NCI-H187 (cell line): ENCODE data around the gene P2RY2.

Experiments
- DNase-seq, 2 experiments: peaks; one replicate each; lab custom pipeline; 2025; lab: John Stamatoyannopoulos, UW

Gene P2RY2

DNA sequence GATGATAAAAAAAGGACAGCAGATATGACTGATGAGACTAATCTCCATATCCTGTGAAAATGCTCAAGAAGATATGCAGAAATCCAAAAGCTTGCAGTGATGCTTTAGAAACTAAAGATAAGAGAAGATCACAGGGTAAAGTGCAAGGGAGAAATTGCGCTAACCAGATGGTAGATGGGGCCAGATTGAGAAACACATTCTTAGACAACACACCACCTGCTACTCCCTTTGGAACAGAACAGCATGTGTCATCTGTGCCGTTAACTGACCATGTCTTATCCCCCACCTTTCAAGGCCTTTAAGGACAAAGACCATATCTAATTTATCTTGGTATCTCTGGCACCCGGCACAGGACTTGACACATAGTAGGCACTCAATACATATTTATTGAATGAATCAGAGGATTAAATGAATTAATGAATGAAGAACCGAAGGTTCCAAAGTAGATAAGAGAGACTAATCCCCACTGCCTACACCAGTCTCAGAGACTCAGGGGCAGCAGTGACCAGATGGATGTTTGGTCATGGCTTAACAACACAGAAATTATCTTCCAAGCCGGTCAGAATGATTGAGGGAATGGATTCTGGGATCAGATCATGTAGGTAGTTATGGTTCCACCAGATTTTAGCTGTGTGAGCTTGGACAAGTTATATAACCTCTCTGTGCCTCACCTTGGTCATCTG lies 12.3 kb upstream of the P2RY2 start:
- no peak for DNase-seq

DNA sequence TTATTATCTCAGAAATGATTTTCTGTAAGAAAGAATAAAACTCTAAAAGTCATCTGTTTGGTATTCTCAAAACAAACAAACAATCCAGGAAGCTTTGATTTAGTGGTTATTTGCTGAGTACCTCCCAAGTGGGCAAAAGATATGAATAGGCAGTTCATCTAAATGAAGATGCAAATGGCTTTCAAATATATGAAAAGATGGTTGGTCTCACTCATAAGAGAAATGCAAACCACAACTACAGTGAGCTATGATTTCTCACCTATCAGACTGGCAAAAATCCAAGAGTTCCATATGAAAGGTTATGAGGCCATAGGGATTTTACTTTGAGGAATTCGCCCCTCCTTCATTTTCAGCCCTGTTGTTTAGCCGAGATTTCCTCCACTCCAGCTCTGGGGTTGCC lies 11.3 kb upstream of the P2RY2 start:
- DNase-seq = no peak

DNA sequence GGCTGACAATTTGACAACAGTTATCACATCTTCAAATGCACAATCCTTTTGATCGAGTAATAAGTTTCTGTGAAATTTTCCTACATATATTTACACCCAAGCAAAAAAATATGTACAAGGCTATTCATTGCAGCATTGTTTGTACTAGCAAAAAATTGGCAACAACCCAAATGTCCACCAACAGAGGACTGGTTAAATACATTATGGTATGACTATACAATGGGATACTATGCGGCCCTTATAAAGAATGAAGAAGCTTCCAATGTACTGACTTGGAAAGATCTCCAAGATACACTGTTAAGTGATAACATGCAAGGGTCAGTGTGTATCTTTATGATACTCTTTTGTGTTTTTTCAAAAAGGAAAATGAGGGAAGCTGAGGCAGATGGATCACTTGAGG lies 8.2 kb upstream of the P2RY2 start:
- no peak for DNase-seq

DNA sequence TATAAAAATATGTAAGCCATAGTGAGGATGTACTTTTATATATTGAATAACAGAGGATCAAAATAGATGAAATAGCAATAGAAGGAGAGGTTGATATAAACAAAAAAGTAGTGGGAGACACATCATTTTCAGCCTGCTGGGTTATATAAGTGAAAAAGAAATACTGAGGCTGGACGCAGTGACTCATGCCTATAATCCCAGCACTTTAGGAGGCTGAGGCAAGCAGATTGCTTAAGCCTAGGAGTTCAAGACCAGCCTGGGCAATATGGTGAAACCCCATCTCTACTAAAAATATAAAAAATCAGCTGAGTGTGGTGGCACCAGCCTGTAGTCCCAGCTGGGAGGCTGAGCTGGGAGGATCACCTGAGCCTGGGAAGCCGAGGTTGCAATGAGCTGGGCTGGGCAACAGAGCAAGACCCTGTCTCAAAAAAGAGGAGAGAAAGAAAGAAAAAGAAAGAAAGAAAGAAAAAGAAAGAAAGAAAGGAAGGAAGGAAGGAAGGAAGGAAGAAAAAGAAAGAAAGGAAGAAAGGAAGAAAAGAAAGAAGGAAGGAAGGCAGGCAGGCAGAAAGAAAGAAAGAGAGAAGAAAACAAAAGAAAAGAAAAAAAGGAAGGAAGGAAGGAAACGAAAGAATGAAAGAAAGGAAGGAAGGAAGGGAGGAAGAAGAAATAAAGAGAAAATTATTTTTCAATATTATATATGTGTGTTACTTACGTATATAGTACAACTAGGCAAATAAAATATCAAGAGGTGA lies 7.0 kb upstream of the P2RY2 start:
- DNase-seq = no peak

DNA sequence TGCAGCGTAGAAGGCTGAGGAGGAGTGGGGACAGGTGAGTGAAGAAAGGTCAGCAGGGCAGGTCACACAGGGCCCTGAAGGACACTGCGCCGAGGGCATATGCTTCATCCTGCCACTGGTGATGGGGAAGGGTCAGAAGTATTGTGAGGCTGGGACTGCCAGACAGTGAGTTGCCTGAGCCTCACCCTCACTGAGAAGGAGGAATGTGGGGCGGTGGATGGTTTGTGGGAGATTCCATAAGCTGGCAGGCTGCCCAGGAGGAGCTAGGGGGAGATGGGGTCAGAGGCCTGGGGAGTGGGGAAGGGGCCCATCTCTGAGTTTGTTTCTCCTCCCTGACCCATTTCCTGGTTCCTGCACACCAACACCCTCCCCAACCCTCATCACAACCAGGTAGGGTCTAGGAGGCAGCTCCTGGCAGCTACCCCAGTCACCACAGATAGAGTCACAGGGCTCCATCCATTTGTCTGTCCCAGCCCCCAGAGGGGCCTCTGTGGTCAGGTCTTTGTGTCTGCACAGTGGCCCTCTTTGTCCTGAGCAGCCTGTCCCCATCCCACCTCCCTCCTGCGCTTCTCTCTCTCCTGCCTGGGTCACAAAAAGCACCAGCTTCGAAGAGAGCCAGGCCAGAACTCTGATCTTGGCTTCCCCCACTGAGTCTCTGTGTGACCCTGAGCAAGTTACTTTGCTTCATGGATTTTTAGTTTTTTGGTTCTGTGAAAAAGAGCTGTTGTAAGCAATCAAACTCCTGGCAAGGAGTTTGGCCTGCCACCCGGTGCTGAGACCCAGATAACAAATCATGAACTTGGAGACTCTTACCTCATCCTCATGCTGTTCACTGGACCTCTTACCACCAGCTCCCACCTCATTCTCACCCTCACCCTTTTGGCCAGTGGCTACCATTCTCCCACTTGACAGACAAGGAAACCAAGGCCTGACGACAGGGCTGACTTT lies 4.6 kb upstream of the P2RY2 start:
- DNase-seq = no peak

DNA sequence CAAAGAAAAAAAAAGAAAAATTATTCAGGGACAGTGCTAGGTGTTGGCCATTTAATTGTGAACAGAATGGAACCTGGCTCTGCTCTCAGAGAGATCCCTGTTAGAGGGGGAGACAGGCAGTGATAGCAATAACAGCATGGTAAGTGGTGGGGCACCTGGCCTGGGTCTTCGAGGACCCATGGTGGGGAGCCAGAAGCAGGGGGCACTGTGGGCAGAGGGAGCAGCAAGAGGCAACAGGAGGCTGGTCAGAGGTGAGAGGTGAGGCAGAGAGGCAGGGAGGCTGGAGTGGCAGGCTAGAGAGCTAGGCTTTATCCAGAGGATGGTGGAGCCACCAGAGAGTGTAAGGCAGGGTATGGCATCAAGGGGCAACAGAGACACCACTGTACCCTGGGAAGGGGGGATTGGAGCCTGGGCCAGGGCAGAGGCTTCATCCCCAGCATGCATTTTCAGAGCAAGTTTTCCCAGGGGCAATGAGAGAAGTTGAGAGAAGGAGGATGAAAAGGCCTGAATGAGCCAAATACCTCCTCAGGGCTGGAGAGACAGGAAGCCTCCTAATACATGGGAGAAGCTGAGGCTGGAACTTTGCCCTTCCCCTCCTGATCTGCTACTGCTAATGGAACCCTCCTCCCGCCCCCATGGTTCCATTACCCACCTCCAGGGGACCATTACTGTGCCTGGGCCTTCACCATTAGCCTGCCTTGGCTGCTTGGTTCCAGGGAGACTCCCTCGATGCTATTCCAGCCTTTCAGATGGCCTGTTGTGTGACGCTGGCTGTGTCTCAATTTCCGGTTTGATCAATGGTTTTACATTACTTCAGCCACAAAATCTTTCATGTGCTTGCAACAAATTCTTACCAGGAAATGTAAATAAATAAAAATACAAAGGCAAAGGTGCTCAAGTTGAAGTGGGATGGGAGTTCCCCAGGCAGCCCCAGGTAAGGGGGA lies 2.6 kb upstream of the P2RY2 start:
- DNase-seq = no peak

DNA sequence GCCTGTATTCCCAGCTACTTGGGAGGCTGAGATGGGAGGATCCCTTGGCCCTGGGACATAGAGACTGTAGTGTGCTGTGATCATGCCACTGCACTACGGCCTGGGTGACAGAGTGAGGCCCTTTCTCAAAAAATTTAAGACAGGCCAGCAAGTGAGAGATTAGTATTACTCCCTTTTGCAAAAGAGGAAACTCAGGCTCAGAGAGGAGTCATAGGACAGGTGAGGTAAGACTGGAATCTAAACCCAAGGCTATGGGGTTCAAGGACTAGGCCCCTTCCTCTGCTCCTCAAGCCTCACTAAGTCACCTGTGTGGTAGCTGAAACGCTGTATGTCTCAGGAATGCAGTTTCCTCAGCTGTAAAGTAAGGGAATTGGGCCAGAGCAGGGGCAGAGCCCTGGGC lies 1.6 kb upstream of the P2RY2 start:
- no peak for DNase-seq

DNA sequence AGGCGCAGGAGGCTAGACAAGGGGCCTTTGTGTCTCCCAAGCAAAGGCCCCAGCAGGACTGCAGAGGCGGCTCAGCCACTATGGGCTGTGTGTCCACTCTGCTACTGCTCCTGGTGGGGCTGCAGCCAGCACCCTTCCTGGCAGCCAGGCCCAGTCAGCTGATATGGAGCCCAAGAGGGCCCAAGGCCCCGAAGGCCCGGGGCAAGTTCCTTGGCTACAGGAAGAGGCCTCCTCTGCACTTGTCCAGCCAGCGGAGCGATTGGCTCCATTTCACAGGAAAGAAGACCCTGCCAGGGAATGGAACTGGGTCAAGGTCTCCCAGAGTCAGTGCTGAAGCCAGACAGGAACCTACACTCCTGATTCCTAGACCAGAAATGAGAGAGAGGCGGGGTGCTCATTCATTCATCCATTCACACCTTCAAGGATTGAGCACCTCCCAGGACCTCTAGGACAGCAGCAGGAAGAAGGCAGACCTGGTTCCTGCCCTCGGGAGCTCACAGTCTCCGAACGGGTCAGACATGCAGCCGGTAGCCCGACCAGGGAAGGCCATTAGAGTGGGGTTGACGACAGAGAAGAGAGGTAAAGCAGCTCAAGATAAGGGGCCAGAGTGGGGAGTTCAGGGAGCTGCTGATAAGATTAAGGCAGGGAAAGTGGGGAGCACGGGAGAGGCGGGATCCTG lies 811 bp upstream of the P2RY2 start:
- no peak for DNase-seq

DNA sequence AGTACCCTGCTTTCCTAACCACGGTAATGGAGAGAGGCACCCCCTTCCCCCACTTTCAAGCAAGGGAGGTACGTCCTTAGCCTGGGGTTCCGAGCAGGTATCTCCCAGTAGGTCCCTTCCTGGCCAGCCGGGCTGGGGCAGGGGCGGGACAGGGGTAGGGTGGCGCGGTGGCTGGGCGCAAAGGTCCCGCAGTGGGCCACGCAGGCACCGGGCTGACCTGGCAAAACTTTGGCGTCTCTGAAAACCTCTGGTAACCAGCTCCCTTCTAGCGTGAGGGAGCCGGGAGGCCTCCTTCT lies 323 bp upstream of the P2RY2 start:
- no peak for DNase-seq

DNA sequence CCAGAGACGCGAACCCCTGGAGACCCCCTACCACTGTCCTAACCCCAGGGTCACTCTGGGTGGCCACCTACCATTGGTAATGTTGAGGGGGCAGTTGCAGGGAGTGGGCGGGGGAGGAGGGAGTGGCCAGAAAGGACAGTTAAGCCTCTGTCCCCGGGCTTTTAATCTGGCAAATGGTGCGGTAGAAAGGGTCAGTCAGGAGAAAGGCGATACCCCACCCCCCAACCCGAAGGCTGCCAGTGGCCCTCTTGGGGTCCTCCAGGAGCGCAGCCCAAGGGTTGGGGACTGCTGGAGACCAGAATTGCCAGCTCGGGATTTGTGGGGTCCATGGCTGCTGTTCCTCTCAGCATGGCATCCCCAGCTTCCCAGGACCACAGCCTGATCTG lies 742 bp downstream of the P2RY2 start:
- DNase-seq = no peak

DNA sequence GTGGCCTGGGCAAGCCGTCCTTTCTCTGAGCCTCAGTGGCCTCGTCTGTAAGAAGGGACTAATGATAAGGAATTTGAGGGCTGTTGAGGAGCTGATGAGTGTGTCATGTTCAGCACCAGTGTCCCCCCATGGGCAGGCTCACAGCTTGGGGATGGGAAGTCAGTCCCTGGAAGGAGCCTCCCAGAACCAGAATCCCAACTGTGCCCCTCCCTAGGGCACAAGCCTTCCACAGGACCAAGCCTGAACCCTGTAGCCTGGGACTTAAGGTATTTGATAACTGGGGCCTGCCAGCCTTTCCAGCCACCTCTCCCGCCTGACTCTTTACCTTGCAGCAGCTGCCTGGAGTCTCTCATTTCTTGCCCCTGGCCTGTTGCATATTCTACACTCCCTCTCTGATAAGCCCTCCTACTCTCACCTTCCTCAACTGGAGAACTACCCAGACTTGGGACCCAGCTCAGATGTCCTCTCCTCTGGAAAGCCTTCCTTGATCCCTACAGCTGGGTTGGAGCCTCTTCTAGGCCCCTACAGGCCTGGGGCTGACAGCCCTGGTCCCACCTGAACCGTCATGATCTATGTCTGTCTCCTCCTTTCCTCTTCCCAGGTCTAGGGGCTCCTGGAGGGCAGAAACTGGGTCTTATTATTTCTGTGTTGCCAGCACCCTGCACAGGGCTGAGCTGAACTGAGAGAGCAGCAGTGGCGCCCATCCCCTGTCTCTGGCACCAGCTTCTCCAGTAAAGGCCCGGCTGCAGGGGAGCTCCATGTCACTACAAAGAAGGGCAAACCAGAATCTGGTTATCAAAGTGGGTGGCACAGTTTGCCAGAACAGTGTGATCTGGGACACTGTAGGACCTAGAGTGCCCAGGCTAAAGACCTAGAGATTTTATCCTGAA lies 1.6 kb downstream of the P2RY2 start:
- DNase-seq = no peak

DNA sequence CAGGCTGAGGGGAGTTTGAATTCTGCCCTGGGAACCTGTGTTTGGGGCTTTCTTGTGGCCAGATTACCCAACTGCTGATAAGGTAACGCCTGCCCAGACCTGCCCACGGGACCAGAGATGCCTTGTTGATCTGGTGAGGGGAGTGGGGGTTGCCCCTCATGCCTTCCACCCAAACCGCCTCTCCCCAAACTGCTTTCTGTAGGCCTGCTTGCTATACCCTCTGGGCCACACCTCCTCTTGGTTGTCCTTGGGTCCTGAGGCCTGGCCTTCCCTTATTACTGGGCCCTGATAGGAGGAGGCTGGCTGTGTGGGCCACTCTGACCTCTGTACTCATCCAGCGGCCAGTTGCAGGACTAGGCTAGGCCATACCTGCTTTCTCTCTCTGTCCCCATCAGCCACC lies 3.4 kb downstream of the P2RY2 start:
- DNase-seq = no peak

DNA sequence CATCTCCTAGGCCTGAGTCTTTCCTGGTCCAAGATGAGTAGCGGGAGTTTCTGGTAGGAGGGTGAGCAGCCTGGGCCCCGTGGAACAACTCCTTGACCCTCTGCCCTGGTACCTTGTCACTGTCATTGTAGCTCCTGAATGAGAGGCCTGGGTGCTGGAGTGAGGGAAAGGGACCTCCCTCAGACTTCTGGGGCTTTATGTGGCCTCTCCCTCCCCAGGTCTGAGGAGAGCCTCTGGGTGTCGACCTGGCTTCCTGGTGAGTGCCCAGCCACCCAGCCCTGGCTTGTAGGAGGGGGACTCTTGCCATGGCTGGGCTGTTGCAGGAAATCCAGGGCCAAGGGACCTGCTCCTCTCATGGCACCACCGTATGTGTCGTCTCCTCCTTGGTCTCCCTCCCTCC lies 3.9 kb downstream of the P2RY2 start:
- DNase-seq = no peak

DNA sequence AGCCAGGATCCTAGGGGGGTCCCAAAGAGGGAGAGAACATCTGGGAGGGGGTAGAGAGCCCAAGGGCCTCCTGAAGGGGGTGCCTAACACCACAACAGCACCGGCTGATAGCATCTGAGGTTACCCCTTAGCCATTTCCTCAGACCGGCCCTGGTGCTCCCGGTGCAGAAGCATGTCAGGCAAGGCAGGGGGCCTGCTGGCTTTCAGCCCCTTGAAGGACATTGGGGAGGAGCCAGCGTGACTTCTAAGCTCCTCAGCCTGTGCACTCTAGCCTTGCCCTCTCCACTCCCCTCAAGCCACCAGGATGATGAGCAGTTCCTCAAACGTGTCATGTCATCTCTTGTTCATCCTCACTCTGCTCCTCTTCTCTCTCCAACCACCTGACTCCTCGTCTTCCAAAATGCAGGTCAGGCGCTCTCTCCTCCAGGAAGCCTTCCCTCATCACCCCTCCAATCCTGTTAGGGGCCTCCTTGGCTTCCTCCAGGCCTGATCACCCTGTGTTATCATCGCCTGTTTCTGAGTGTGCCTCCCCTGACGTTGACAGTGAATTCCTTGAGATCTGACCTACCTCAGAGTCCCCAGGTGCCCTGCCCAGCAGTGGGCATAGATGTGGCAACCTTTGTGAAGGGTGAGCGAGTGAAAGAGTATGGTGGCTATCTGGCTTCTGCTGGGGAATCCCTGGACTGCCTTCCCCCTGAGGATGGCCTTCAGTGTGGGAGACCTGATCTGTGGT lies 6.1 kb downstream of the P2RY2 start:
- no peak for DNase-seq

DNA sequence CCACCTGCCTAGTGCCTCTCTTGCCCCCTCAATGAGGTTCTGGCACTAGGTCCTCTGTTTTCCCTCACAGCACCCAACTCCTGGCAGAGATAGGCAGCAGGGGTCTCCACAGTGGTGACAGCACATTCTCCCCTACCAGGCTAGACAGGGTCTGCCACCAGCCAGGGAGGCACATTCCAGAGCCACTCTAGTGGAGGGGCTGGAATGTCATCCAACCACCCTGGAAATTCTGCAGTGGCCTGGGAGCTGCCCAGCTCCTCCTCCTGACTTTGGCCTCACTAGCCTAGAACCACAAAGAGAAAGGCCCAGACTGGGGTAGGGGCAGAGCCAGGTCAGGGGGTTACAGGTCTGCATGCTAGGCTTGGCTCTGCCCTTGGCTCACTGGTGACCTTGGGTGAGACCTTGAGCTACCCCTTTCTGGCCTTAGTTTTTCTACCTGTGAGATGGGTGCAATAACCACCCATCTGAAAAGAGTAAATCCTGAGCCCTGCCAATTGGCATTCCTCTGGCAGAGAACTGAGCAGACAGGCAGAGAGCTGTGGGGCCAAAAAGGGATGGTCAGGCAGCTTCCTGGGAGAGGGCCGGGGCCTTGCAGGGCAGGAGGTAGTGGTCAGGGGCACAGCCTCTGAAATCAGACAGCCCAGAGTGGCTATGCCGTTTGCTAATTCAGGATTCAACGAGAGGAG lies 7.1 kb downstream of the P2RY2 start:
- DNase-seq = no peak

DNA sequence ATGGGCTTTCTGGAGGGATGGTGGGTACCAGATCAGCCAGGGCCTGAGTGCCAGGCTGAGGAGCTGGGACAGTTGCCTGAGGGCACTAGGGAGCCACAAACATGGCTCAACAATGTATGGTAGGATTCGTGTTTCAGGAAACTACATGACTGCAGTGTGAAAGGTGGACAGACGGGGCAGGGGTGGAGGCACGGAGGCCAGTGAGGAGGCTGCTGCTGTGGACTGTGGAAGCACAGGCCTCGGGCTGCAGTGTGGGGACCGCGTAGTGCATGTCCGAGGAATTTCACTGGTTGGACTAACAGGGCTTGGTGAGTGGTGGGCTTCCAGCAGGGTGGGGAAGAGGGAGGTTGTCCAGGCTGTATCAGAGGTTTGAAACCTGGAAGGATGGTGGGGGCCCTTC lies 7.8 kb downstream of the P2RY2 start:
- DNase-seq = no peak

DNA sequence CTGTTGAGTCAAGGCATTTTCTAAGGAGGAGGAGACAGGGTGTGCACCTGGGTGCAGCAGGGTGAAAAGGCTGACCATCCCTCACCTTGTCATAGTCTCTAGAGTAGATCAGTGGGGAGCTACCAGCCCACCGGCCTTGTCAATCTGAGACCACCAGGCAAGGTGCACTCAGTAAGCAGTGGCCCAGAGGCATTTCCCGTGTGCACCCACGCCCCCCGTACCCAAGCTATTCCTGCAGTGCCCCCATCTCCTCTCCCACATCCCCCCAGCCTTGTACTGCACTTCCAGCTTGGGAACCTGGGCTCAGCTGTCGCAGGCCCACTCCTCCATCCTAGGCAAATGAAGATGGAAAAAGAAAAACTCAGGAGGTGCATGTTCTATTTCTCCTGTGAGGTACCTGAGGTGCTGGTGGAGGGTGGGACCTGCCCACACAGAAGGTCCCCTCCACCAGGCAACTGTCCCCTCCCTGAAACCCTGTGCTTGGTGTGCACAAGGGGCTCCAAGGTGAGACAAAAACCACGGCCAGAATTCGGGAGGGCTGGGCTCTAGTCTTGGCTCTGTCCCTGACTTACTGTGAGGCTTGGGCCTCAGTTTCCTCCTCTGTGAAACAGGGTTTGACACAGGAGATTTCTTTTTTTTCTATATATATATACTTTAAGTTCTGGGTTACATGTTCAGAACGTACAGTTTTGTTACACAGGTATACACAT lies 8.4 kb downstream of the P2RY2 start:
- DNase-seq = no peak

DNA sequence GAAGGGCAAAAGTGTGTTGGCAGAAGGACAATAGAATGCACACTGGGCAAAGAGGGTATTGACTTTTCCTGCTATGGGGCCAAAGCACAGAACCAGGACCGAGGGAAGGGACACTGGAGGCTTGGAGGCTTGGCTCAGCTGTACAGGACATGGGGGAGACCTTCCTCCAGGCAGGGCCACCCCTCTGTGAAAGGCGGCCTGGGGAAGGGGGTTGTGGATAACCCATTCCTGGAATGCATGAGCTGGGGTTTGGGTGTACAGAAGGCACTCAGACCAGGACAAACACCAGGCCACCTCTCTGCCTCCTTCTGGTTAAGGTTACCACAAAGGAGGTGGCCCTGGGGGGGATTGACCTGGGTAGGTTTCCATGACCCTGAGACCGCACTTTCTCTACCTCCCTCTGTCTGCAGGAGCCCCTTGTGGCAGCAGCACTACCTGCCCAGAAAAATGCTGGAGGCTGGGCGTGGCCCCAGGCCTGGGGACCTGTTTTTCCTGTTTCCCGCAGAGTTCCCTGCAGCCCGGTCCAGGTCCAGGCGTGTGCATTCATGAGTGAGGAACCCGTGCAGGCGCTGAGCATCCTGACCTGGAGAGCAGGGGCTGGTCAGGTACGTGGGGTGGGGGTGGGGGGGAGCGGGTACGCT lies 9.6 kb downstream of the P2RY2 start:
- no peak for DNase-seq
